Measurements from ENCODE around the gene ICE1.

The ICE1 gene

DNA sequence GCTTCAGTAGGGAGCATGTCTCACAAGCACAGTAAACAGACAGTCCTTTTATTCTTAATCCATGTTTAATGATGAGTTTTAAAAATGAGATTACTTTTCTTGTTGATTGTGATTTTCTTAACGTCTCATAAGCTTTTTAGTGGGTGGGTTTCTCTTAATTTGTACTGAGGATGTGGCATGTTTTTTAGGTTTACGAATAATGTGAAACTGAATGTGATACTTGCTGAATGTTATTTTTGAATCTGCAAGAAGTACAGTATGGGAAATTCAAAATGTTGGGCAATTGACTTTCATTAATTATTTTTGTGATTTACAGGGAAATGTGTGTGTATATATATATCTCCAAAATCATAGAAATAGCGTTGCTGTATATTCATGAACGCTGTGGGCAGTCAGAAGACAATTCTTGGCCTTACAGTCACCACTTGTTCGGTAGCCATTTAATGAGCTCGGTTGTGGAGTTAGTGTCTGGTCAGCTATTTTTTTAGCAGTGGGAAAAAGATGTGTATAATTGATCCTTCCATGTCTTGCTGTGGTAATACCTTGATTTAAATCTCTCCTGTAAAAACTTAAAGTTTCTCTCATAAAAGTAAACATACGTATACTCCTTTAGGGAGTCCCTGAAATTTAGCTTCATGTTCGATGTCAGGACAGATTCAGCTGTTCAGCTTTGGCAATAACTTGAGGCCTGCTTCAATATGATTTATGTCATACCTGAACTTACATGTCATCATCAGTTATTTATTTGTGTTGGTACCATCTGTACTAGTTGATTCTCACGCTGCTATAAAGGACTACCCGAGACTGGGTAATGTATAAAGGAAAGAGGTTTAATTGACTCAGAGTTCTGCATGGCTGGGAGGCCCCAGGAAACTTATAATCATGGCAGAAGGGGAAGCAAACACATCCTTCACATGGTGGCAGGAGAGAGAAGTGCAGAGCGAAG, 15.0 kb downstream of the ICE1 start:
- Histone ChIP-seq H3K9ac (ENCODE audit: low read depth in 1 of 2, low read length in 2 of 2) (no peak overlapping the region), H3K9me3 (ENCODE audit: control insufficient read depth in 2 of 2, low read length in 2 of 2) (no peaks in the 10 kb centered on the region), H3K27ac (ENCODE audit: low read depth in 2 of 2, low read length in 2 of 2) (no peak overlapping the region), H3K4me1 (ENCODE audit: control insufficient read depth in 2 of 2, insufficient read depth in 2 of 2, low read length in 2 of 2) (no peaks in the 10 kb centered on the region), H3K27me3 (ENCODE audit: control insufficient read depth in 2 of 2, insufficient read depth in 2 of 2, low read length in 2 of 2) (no peaks in the 10 kb centered on the region), H3K36me3 (ENCODE audit: control insufficient read depth in 2 of 2, insufficient read depth in 2 of 2, low read length in 2 of 2) (peaks cover 3 to 6% of the 10 kb centered on the region in 2 donors), H3K4me3 (ENCODE audit: low read length in 2 of 2) (no peak overlapping the region)

DNA sequence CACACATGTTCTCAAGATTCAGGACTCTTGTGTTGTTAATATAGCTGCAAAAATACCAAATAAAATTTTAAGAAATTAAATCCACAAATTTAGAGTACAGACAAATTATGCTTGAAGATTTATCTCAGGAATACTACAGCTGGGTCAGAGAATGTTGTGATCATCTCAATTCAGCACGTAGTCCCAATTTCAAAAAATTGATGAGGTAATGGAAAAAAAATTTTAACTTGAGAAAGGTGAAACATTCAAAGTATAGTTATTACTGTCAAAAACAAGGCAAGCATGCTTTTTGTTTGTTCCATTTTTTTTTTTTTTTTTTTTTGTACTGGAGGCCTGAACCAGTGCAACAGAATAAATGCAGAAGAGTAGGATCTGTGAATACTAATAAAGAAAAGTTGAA, 29.4 kb downstream of the ICE1 start:
- H3K9ac ChIP-seq (ENCODE audit: low read depth in 1 of 2, low read length in 2 of 2): no peak overlapping the region
- no peaks in the 10 kb centered on the region for H3K9me3 ChIP-seq (ENCODE audit: control insufficient read depth in 2 of 2, low read length in 2 of 2)
- peaks cover 43 to 45% of the 10 kb centered on the region in 2 donors for H3K36me3 ChIP-seq (ENCODE audit: control insufficient read depth in 2 of 2, insufficient read depth in 2 of 2, low read length in 2 of 2)
- no peaks in the 10 kb centered on the region for H3K27me3 ChIP-seq (ENCODE audit: control insufficient read depth in 2 of 2, insufficient read depth in 2 of 2, low read length in 2 of 2)
- H3K4me3 ChIP-seq (ENCODE audit: low read length in 2 of 2): no peak overlapping the region
- no peak overlapping the region for H3K27ac ChIP-seq (ENCODE audit: low read depth in 2 of 2, low read length in 2 of 2)
- no peaks in the 10 kb centered on the region for H3K4me1 ChIP-seq (ENCODE audit: control insufficient read depth in 2 of 2, insufficient read depth in 2 of 2, low read length in 2 of 2)

DNA sequence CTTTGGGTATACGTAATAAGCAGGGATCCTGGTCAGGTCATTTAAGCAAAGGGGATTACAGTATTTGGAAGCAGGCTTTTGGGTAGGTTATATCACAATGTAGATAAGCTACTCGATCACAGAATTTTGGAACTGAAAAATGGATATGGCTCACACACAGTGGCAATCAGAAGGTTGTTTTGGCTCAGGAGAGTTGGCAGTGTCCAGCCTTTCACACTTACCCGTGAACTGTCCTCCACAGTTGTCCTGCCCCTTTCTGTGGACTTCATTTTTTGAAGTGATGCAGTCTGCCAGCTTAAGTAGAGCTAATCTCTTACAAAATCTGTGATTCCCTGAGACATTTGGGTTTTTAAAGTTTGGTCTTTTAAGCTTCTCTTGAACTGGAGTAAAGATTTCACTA, 30.7 kb downstream of the ICE1 start:
- H3K9ac ChIP-seq (ENCODE audit: low read depth in 1 of 2, low read length in 2 of 2): no peak overlapping the region
- H3K4me3 ChIP-seq (ENCODE audit: low read length in 2 of 2): no peak overlapping the region
- H3K36me3 ChIP-seq (ENCODE audit: control insufficient read depth in 2 of 2, insufficient read depth in 2 of 2, low read length in 2 of 2): peaks cover 50% of the 10 kb centered on the region in 2 donors
- H3K27me3 ChIP-seq (ENCODE audit: control insufficient read depth in 2 of 2, insufficient read depth in 2 of 2, low read length in 2 of 2): no peaks in the 10 kb centered on the region
- no peaks in the 10 kb centered on the region for H3K4me1 ChIP-seq (ENCODE audit: control insufficient read depth in 2 of 2, insufficient read depth in 2 of 2, low read length in 2 of 2)
- no peak overlapping the region for H3K27ac ChIP-seq (ENCODE audit: low read depth in 2 of 2, low read length in 2 of 2)
- H3K9me3 ChIP-seq (ENCODE audit: control insufficient read depth in 2 of 2, low read length in 2 of 2): no peaks in the 10 kb centered on the region

DNA sequence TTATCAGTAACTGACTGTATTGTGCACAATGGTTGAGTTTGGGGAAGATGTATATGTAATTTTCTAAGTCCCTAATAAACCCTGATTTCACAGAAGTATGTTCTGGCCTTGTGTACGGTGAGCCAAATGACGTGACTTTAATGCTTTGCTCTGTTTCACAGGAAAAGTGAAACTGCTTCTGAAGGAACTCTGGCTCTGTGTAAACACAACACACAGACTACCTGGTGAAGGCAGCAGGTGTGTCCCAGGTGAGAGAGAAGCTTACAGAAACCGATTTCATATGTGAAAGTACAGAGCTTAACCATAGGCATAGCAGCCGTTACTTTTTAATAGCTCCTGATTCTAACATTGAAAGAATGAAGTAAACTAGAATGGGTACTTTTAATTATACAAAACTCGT, 31.9 kb downstream of the ICE1 start:
- no peaks in the 10 kb centered on the region for H3K9me3 ChIP-seq (ENCODE audit: control insufficient read depth in 2 of 2, low read length in 2 of 2)
- H3K4me1 ChIP-seq (ENCODE audit: control insufficient read depth in 2 of 2, insufficient read depth in 2 of 2, low read length in 2 of 2): no peaks in the 10 kb centered on the region
- H3K36me3 ChIP-seq (ENCODE audit: control insufficient read depth in 2 of 2, insufficient read depth in 2 of 2, low read length in 2 of 2): peaks cover 52 to 54% of the 10 kb centered on the region in 2 donors
- no peaks in the 10 kb centered on the region for H3K27me3 ChIP-seq (ENCODE audit: control insufficient read depth in 2 of 2, insufficient read depth in 2 of 2, low read length in 2 of 2)
- H3K4me3 ChIP-seq (ENCODE audit: low read length in 2 of 2): no peak overlapping the region
- H3K9ac ChIP-seq (ENCODE audit: low read depth in 1 of 2, low read length in 2 of 2): no peak overlapping the region
- H3K27ac ChIP-seq (ENCODE audit: low read depth in 2 of 2, low read length in 2 of 2): no peak overlapping the region

DNA sequence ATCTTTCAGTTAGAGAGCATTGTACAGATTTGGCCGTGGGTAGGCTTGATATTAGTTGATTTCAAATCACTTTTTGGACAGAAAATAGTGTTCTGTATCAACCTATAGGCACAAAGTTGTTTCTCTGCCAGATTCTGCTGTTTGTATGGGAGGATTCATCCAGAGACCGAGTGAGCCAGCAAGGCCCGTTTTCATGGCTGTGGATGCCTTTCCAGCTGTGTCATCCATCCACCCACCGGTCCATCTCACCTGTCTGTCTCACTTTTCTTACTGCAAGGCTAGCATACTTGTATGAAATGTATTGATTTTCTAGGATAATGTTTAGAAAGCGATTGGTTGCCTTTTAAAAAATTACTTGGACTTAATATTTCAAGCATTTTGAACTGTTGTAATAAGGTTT, 34.4 kb downstream of the ICE1 start:
- peaks cover 61 to 62% of the 10 kb centered on the region in 2 donors for H3K36me3 ChIP-seq (ENCODE audit: control insufficient read depth in 2 of 2, insufficient read depth in 2 of 2, low read length in 2 of 2)

DNA sequence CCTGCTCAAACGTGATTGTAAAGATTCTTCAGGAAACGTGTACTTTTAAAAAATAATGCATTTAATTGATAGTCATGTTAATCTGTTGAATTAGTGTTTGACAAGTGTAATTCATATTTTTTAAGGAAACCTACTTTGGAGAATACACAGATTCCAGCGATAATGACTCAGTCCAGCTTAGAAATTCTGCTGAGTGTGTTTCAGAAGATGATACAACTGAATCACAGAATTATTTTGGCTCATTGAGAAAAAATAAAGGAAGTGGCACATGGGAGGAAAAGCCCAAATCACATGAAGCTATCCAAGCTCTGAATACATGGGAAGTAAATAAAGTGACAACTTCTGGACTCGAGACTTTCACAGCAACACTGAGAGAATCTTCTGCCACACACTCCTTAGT, 37.8 kb downstream of the ICE1 start:
- Histone ChIP-seq H3K4me1 (ENCODE audit: control insufficient read depth in 2 of 2, insufficient read depth in 2 of 2, low read length in 2 of 2) (no peaks in the 10 kb centered on the region), H3K4me3 (ENCODE audit: low read length in 2 of 2) (no peak overlapping the region), H3K27me3 (ENCODE audit: control insufficient read depth in 2 of 2, insufficient read depth in 2 of 2, low read length in 2 of 2) (no peaks in the 10 kb centered on the region), H3K36me3 (ENCODE audit: control insufficient read depth in 2 of 2, insufficient read depth in 2 of 2, low read length in 2 of 2) (peaks cover 64 to 68% of the 10 kb centered on the region in 2 donors), H3K27ac (ENCODE audit: low read depth in 2 of 2, low read length in 2 of 2) (no peak overlapping the region), H3K9ac (ENCODE audit: low read depth in 1 of 2, low read length in 2 of 2) (no peak overlapping the region), H3K9me3 (ENCODE audit: control insufficient read depth in 2 of 2, low read length in 2 of 2) (no peaks in the 10 kb centered on the region)

More for the DNA sequence above, 34.4 kb downstream of the ICE1 start:
- no peaks in the 10 kb centered on the region for H3K9me3 ChIP-seq (ENCODE audit: control insufficient read depth in 2 of 2, low read length in 2 of 2)
- no peaks in the 10 kb centered on the region for H3K27me3 ChIP-seq (ENCODE audit: control insufficient read depth in 2 of 2, insufficient read depth in 2 of 2, low read length in 2 of 2)
- H3K4me1 ChIP-seq (ENCODE audit: control insufficient read depth in 2 of 2, insufficient read depth in 2 of 2, low read length in 2 of 2): no peaks in the 10 kb centered on the region
- no peak overlapping the region for H3K4me3 ChIP-seq (ENCODE audit: low read length in 2 of 2)
- no peak overlapping the region for H3K27ac ChIP-seq (ENCODE audit: low read depth in 2 of 2, low read length in 2 of 2)
- no peak overlapping the region for H3K9ac ChIP-seq (ENCODE audit: low read depth in 1 of 2, low read length in 2 of 2)

DNA sequence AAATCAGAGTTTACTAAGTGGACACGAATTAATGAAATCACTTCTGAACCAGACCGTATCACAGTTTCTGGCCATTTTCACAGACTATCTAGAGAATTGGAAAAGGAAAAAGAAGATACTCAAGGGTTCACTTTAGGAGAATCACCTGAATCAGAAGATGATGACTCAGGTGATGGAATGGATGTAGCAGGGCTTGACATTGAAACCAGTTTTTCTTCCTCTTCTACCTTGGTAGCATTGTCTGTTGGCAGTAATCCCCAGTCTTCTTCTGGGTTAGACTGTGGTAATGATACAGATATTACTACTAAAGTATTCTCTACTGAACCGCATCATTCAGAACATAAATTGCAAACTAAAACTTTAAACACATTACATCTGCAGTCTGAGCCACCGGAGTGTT, 38.5 kb downstream of the ICE1 start:
- Histone ChIP-seq H3K4me1 (ENCODE audit: control insufficient read depth in 2 of 2, insufficient read depth in 2 of 2, low read length in 2 of 2) (no peaks in the 10 kb centered on the region), H3K4me3 (ENCODE audit: low read length in 2 of 2) (no peak overlapping the region), H3K27me3 (ENCODE audit: control insufficient read depth in 2 of 2, insufficient read depth in 2 of 2, low read length in 2 of 2) (no peaks in the 10 kb centered on the region), H3K9me3 (ENCODE audit: control insufficient read depth in 2 of 2, low read length in 2 of 2) (no peaks in the 10 kb centered on the region), H3K27ac (ENCODE audit: low read depth in 2 of 2, low read length in 2 of 2) (no peak overlapping the region), H3K36me3 (ENCODE audit: control insufficient read depth in 2 of 2, insufficient read depth in 2 of 2, low read length in 2 of 2) (peaks cover 59 to 72% of the 10 kb centered on the region in 2 donors), H3K9ac (ENCODE audit: low read depth in 1 of 2, low read length in 2 of 2) (no peak overlapping the region)

DNA sequence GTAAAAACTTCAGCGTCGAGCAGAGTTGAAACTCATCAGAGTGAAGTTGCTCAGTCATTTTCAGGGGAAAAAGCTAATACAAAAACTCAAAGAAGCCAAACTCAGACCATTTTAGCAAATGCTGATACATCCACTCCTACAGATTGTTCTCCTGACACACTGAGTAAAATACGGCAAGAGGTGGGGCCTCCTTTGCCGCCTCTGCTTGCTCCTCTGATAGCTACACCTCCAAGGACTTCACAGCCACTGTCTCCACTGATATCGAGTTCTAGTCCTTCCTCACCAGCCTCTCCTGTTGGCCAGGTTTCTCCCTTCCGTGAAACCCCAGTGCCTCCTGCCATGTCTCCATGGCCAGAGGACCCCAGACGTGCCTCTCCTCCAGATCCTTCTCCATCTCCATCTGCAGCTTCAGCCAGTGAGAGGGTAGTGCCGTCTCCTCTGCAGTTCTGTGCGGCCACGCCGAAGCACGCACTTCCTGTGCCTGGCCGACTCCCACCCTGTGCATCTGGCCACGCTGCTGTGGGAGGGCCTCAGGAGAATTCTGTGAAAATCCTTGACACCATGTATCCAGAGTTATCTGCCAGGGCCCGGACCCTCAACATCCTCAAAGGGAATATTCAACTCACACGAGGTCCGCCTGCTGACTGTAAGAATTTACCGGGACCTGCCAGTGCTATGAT, 41.7 kb downstream of the ICE1 start:
- Histone ChIP-seq H3K27ac (ENCODE audit: low read depth in 2 of 2, low read length in 2 of 2) (no peak overlapping the region), H3K4me3 (ENCODE audit: low read length in 2 of 2) (no peak overlapping the region), H3K4me1 (ENCODE audit: control insufficient read depth in 2 of 2, insufficient read depth in 2 of 2, low read length in 2 of 2) (no peaks in the 10 kb centered on the region), H3K9ac (ENCODE audit: low read depth in 1 of 2, low read length in 2 of 2) (no peak overlapping the region), H3K27me3 (ENCODE audit: control insufficient read depth in 2 of 2, insufficient read depth in 2 of 2, low read length in 2 of 2) (no peaks in the 10 kb centered on the region), H3K9me3 (ENCODE audit: control insufficient read depth in 2 of 2, low read length in 2 of 2) (no peaks in the 10 kb centered on the region), H3K36me3 (ENCODE audit: control insufficient read depth in 2 of 2, insufficient read depth in 2 of 2, low read length in 2 of 2) (peaks cover 48 to 58% of the 10 kb centered on the region in 2 donors)

DNA sequence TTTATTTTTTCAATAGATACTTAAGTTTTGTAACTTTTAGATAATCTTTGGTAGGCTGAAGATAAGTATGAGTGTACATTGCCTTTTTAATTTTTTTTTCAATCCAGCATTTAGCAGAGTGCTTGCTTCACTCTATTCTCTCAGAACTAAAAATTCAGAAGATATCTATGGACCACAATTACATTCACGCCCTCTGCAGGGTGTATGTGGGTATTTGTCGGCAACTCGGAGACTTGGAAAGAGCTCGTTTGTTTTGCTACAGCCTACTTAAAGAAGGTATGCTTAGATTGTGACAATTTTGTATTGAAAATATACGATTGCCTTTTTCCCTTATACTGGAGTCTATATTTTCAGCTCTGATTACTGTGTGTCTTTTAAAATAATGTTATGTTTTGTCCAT, 43.8 kb downstream of the ICE1 start:
- Histone ChIP-seq H3K27ac (ENCODE audit: low read depth in 2 of 2, low read length in 2 of 2) (no peak overlapping the region), H3K36me3 (ENCODE audit: control insufficient read depth in 2 of 2, insufficient read depth in 2 of 2, low read length in 2 of 2) (peaks cover 35 to 43% of the 10 kb centered on the region in 2 donors), H3K9ac (ENCODE audit: low read depth in 1 of 2, low read length in 2 of 2) (no peak overlapping the region), H3K4me1 (ENCODE audit: control insufficient read depth in 2 of 2, insufficient read depth in 2 of 2, low read length in 2 of 2) (no peaks in the 10 kb centered on the region), H3K4me3 (ENCODE audit: low read length in 2 of 2) (no peak overlapping the region), H3K9me3 (ENCODE audit: control insufficient read depth in 2 of 2, low read length in 2 of 2) (no peaks in the 10 kb centered on the region), H3K27me3 (ENCODE audit: control insufficient read depth in 2 of 2, insufficient read depth in 2 of 2, low read length in 2 of 2) (no peaks in the 10 kb centered on the region)

DNA sequence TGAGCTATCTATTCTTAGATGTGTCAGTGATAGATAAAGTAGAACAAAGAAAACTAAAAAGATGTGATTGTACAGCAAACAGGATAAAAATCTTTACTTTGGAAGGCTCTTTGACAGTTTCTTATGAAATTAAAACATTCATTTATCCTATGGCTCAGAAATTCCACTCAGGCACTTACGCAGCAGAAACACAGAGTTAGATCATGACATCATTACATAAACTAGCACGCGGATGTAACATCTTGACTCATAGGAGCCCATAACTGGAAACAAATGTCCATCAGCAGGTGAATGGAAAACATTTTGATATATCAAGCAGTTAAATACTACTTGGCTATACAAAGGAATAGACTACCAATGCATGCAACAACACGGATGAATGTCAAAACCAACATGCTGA, 45.3 kb downstream of the ICE1 start:
- Histone ChIP-seq H3K9me3 (ENCODE audit: control insufficient read depth in 2 of 2, low read length in 2 of 2) (no peaks in the 10 kb centered on the region), H3K36me3 (ENCODE audit: control insufficient read depth in 2 of 2, insufficient read depth in 2 of 2, low read length in 2 of 2) (peaks cover 24 to 29% of the 10 kb centered on the region in 2 donors), H3K4me1 (ENCODE audit: control insufficient read depth in 2 of 2, insufficient read depth in 2 of 2, low read length in 2 of 2) (no peaks in the 10 kb centered on the region), H3K9ac (ENCODE audit: low read depth in 1 of 2, low read length in 2 of 2) (no peak overlapping the region), H3K27me3 (ENCODE audit: control insufficient read depth in 2 of 2, insufficient read depth in 2 of 2, low read length in 2 of 2) (no peaks in the 10 kb centered on the region), H3K27ac (ENCODE audit: low read depth in 2 of 2, low read length in 2 of 2) (no peak overlapping the region), H3K4me3 (ENCODE audit: low read length in 2 of 2) (no peak overlapping the region)

Measured in mucosa of rectum (tissue), 2 donors.